Measurements from ENCODE around the gene MAP1B. TPM values are rescaled to one million over a fixed set of nuclear protein-coding genes. Genes with fewer than 3 reads are reported as not detected.

Gene MAP1B
- polyA plus RNA-seq, 3 donors, result 0.02 TPM; not detected in 2

DNA sequence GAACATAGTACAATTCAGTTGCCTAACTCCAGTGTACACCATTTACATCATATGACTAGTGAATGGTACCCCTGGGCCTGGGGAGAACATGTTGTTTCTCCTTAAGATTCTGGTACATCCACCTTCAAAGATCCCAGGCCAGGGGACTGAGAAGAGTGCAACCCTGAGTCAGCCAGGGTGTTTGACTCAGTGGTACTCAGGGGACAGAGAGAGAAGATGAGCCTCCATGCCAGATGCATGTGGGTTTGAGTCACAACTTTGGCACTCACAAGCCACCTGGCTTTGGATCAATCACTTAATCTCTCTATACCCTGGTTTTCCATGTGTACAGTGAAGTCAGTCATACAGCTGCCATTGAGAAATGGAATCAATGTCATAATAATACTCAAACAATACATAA lies 53.7 kb downstream of the MAP1B start:
- TF ChIP-seq, protein P1, sequence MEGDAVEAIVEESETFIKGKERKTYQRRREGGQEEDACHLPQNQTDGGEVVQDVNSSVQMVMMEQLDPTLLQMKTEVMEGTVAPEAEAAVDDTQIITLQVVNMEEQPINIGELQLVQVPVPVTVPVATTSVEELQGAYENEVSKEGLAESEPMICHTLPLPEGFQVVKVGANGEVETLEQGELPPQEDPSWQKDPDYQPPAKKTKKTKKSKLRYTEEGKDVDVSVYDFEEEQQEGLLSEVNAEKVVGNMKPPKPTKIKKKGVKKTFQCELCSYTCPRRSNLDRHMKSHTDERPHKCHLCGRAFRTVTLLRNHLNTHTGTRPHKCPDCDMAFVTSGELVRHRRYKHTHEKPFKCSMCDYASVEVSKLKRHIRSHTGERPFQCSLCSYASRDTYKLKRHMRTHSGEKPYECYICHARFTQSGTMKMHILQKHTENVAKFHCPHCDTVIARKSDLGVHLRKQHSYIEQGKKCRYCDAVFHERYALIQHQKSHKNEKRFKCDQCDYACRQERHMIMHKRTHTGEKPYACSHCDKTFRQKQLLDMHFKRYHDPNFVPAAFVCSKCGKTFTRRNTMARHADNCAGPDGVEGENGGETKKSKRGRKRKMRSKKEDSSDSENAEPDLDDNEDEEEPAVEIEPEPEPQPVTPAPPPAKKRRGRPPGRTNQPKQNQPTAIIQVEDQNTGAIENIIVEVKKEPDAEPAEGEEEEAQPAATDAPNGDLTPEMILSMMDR (IDR thresholded peaks at IDR 0.05), result no peak

DNA sequence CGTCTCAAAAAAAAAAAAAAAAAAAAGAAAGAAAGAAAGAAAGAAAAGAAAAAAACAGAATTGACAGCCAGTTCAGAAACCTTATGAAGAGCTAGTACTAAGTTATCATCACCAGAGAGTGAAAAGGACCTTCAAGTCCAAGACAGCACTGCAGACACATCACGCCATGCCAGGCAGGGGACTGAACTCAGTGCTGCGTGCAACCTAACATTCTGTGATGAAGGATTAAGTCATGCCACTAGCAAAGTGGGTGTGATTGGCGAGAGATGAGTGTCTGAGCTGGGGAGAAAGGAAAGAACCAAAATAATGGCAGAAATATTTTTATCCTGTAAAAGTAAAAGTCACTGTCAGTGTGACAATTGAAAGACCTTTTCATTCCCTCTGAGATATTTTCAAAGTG lies 54.7 kb downstream of the MAP1B start:
- no peaks in the 10 kb centered on the region for H3K79me2 ChIP-seq (ENCODE audit: insufficient read depth, low read length)
- no peaks in the 10 kb centered on the region for H4K20me1 ChIP-seq (ENCODE audit: insufficient read depth, low read length)
- H3K4me2 ChIP-seq (replicated peaks; ENCODE audit: extremely low read depth, low read length, poor library complexity, severe bottlenecking), result no peak overlapping the region
- Mint-ChIP-seq H3K27ac (no peak overlapping the region), H3K4me3 (no peak overlapping the region), H3K4me1 (peaks cover 3% of the 10 kb centered on the region), H3K9me3 (peaks cover 0 to 1% (median 0%) of the 10 kb centered on the region in 7 donors), H3K36me3 (no peaks in the 10 kb centered on the region), H3K27me3 (ENCODE audit: low read depth in 3 of 3) (peaks cover 12 to 23% (median 14%) of the 10 kb centered on the region in 3 donors)
- H3K27ac ChIP-seq (ENCODE audit: low read depth in 1 of 2, low read length in 2 of 2), result no peak overlapping the region
- H3K36me3 ChIP-seq (replicated peaks in 1 of 2; ENCODE audit: control insufficient read depth in 1 of 2, insufficient read depth in 2 of 2, low read length in 2 of 2), result no peaks in the 10 kb centered on the region
- DNase-seq, result no peak
- TF ChIP-seq, protein P1 (IDR thresholded peaks at IDR 0.05), result no peak
- H3K4me1 ChIP-seq (ENCODE audit: control insufficient read depth in 1 of 2, insufficient read depth in 2 of 2, low read length in 2 of 2), result no peaks in the 10 kb centered on the region
- no peak overlapping the region for H3K9ac ChIP-seq (ENCODE audit: insufficient read depth, low read length, poor library complexity, severe bottlenecking)
- intact Hi-C loops (cut with micrococcal nuclease), result no loop called here
- no peak overlapping the region for H2AFZ ChIP-seq (ENCODE audit: insufficient read depth, low read depth, low read length, poor library complexity, severe bottlenecking)
- H3K4me3 ChIP-seq (replicated peaks in 1 of 3; ENCODE audit: low read depth in 2 of 3, low read length in 3 of 3), result no peak overlapping the region
- peaks cover 0 to 12% of the 10 kb centered on the region in 2 donors for H3K27me3 ChIP-seq (ENCODE audit: control insufficient read depth in 2 of 2, insufficient read depth in 2 of 2, low read length in 2 of 2)
- H3K9me3 ChIP-seq (replicated peaks in 1 of 2; ENCODE audit: control insufficient read depth in 1 of 2, insufficient read depth in 1 of 2, low read length in 2 of 2), result no peaks in the 10 kb centered on the region
- 94% methylated on average over 3 of the region's 4 CpGs for WGBS (ENCODE audit: insufficient coverage)

More for the DNA sequence above, 53.7 kb downstream of the MAP1B start:
- Histone ChIP-seq H3K79me2 (ENCODE audit: insufficient read depth, low read length) (no peaks in the 10 kb centered on the region), H3K27ac (ENCODE audit: low read depth in 1 of 2, low read length in 2 of 2) (no peak overlapping the region), H4K20me1 (ENCODE audit: insufficient read depth, low read length) (no peaks in the 10 kb centered on the region), H3K9me3 (replicated peaks in 1 of 2; ENCODE audit: control insufficient read depth in 1 of 2, insufficient read depth in 1 of 2, low read length in 2 of 2) (no peaks in the 10 kb centered on the region), H2AFZ (ENCODE audit: insufficient read depth, low read depth, low read length, poor library complexity, severe bottlenecking) (no peak overlapping the region), H3K4me1 (ENCODE audit: control insufficient read depth in 1 of 2, insufficient read depth in 2 of 2, low read length in 2 of 2) (no peaks in the 10 kb centered on the region), H3K4me3 (replicated peaks in 1 of 3; ENCODE audit: low read depth in 2 of 3, low read length in 3 of 3) (no peak overlapping the region), H3K36me3 (replicated peaks in 1 of 2; ENCODE audit: control insufficient read depth in 1 of 2, insufficient read depth in 2 of 2, low read length in 2 of 2) (no peaks in the 10 kb centered on the region), H3K27me3 (ENCODE audit: control insufficient read depth in 2 of 2, insufficient read depth in 2 of 2, low read length in 2 of 2) (peaks cover 0 to 2% of the 10 kb centered on the region in 2 donors), H3K9ac (ENCODE audit: insufficient read depth, low read length, poor library complexity, severe bottlenecking) (no peak overlapping the region), H3K4me2 (replicated peaks; ENCODE audit: extremely low read depth, low read length, poor library complexity, severe bottlenecking) (no peak overlapping the region)
- Mint-ChIP-seq H3K36me3 (no peaks in the 10 kb centered on the region), H3K27ac (no peak overlapping the region), H3K9me3 (peaks cover 0 to 1% (median 0%) of the 10 kb centered on the region in 7 donors), H3K27me3 (ENCODE audit: low read depth in 3 of 3) (peaks cover 7 to 13% (median 8%) of the 10 kb centered on the region in 3 donors), H3K4me1 (no peaks in the 10 kb centered on the region), H3K4me3 (no peak overlapping the region)
- no peak for DNase-seq
- intact Hi-C loops (cut with micrococcal nuclease), result no loop called here
